Neural progenitor cell (in vitro differentiated cells): ENCODE measurements around the gene PARK7.

Experiments used
- EZH2phosphoT487 ChIP-seq: fragments of 200-600 bp; sonication (generic); IDR thresholded peaks from 2 replicates; pipeline ENCODE4 v1.6.1; 2017; ENCODE audit warnings: antibody characterized with exemption
- TF ChIP-seq, protein P1 (sequence below): fragments of 200-600 bp; sonication (generic); IDR thresholded peaks from 2 replicates; pipeline ENCODE4 v1.5.1; 2017; ENCODE audit warnings: antibody characterized with exemption, mild to moderate bottlenecking

DNA sequence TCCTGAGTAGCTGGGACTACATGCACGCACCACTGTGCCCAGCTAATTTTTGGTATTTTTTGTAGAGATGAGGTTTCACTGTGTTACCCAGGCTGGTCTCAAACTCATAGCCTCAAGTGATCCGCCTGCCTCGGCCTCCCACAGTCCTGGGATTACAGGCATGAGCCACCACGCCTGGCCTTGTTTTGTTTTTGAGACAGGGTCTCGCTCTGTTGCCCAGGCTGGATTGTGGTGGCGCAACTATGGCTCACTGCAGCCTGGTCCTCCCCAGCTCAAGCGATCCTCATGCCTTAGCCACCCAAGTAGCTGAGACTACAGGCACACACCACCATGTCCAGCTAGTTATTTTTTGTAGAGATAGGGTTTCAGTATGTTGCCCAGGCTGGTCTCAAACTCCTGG, 26.0 kb downstream of the PARK7 start:
- TF ChIP-seq EZH2phosphoT487, result no peak
- TF ChIP-seq, protein P1, sequence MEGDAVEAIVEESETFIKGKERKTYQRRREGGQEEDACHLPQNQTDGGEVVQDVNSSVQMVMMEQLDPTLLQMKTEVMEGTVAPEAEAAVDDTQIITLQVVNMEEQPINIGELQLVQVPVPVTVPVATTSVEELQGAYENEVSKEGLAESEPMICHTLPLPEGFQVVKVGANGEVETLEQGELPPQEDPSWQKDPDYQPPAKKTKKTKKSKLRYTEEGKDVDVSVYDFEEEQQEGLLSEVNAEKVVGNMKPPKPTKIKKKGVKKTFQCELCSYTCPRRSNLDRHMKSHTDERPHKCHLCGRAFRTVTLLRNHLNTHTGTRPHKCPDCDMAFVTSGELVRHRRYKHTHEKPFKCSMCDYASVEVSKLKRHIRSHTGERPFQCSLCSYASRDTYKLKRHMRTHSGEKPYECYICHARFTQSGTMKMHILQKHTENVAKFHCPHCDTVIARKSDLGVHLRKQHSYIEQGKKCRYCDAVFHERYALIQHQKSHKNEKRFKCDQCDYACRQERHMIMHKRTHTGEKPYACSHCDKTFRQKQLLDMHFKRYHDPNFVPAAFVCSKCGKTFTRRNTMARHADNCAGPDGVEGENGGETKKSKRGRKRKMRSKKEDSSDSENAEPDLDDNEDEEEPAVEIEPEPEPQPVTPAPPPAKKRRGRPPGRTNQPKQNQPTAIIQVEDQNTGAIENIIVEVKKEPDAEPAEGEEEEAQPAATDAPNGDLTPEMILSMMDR, result no peak
